ENCODE measurements around the gene BAG3. TPM values are rescaled to one million over a fixed set of nuclear protein-coding genes. Genes with fewer than 3 reads are reported as not detected.
A peak's percentile ranks its signal among the peaks of the same experiment; 100 is the strongest.

BAG3 gene
- total RNA-seq, 1 experiment from 2014 or later = 131 TPM

DNA sequence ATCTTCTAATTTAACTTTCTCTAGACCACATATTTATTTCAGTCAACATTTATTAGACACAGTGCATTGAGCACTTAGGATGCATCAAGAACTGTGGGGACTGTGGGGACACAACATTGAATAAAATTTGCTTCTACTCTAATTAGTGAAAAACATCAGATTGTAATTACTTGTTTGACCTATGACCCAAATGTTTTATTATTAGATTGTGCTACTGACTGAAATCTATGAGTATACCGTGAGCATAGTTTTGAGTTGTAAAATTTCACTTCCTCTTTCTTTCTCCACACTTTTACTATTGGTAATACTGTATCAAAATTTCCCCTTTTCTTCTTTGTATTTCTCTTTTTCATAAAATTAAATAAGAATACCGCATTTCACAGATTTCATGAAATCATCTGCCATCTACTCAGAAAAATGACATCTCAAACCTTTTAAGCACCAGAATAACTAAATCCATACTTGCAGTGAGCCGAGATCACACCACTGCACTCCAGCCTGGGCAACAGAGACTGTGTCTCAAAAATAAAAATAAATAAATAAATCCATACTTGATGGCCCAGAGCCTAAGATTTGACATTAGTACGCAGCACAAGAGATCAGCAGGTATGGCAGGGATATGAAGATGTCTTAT lies 49.3 kb downstream of the BAG3 start:
- Histone ChIP-seq H3K36me3 (ENCODE audit: control insufficient read depth, insufficient read depth, low read length) (no peaks in the 10 kb centered on the region), H3K4me1 (ENCODE audit: control insufficient read depth, insufficient read depth, low read length) (0 out of 2 replicates have a peak, but pooled peaks cover 3% of the 10 kb centered on the region), H3K4me3 (ENCODE audit: low read depth in 2 of 2, low read length in 2 of 2) (no peak overlapping the region), H3K27ac (ENCODE audit: low read length) (no peak overlapping the region), H3K9me3 (ENCODE audit: control insufficient read depth, insufficient read depth, low read depth, low read length) (no peaks in the 10 kb centered on the region), H3K27me3 (ENCODE audit: control insufficient read depth, insufficient read depth, low read length) (no peaks in the 10 kb centered on the region)
- ChIA-PET POLR2A (no interaction called here), CTCF (no interaction called here)
- TF ChIP-seq, protein P1, sequence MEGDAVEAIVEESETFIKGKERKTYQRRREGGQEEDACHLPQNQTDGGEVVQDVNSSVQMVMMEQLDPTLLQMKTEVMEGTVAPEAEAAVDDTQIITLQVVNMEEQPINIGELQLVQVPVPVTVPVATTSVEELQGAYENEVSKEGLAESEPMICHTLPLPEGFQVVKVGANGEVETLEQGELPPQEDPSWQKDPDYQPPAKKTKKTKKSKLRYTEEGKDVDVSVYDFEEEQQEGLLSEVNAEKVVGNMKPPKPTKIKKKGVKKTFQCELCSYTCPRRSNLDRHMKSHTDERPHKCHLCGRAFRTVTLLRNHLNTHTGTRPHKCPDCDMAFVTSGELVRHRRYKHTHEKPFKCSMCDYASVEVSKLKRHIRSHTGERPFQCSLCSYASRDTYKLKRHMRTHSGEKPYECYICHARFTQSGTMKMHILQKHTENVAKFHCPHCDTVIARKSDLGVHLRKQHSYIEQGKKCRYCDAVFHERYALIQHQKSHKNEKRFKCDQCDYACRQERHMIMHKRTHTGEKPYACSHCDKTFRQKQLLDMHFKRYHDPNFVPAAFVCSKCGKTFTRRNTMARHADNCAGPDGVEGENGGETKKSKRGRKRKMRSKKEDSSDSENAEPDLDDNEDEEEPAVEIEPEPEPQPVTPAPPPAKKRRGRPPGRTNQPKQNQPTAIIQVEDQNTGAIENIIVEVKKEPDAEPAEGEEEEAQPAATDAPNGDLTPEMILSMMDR (IDR thresholded peaks at IDR 0.05) = no peak
- BruUV-seq (replicated peaks) = no TSS peak
- DNase-seq (ENCODE audit: low read depth, low spot score) (no peak), ATAC-seq (no peak)
- intact Hi-C loops (cut with micrococcal nuclease; ENCODE audit: unreplicated experiment) = no loop called here
- in situ Hi-C loops (cut with HindIII; ENCODE audit: low pct_unique_long_range_greater_than_20kb, low sequenced_read_pairs) = no loop called here

DNA sequence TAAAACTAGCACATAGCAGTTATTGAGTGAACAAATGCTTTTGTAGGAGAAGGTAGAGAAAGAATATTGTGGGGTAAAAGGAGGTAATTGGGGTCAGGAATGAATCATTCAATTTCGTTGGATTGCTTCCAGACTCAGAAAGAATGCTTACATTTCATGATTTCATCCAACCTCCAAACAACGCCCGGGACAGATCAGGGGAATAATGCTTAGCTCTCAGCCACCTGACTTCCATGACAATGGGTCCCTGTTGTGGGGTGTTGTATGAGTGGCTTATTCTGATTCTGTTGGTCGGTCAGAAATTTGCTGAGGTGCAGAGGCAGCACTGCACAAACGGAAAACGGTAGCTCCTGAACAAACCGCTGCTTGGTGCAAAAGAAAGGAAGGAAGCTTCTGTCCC lies 50.7 kb downstream of the BAG3 start:
- Histone ChIP-seq H3K4me1 (ENCODE audit: control insufficient read depth, insufficient read depth, low read length) (0 out of 2 replicates have a peak, but pooled peaks cover 3% of the 10 kb centered on the region), H3K4me3 (ENCODE audit: low read depth in 2 of 2, low read length in 2 of 2) (no peak overlapping the region), H3K27ac (ENCODE audit: low read length) (no peak overlapping the region), H3K27me3 (ENCODE audit: control insufficient read depth, insufficient read depth, low read length) (no peaks in the 10 kb centered on the region), H3K36me3 (ENCODE audit: control insufficient read depth, insufficient read depth, low read length) (no peaks in the 10 kb centered on the region), H3K9me3 (ENCODE audit: control insufficient read depth, insufficient read depth, low read depth, low read length) (no peaks in the 10 kb centered on the region)
- BruUV-seq (replicated peaks) = no TSS peak
- in situ Hi-C loops (cut with HindIII; ENCODE audit: low pct_unique_long_range_greater_than_20kb, low sequenced_read_pairs) (no loop called here), intact Hi-C loops (cut with micrococcal nuclease; ENCODE audit: unreplicated experiment) (no loop called here)
- TF ChIP-seq POLR2AphosphoS5 (IDR thresholded peaks at IDR 0.05; ENCODE audit: low read depth, low read length) (no peak), SIN3A (IDR thresholded peaks at IDR 0.05; ENCODE audit: borderline replicate concordance, insufficient read depth, low read depth, low read length) (no peak), TCF7L2 (IDR thresholded peaks at IDR 0.05; ENCODE audit: low read depth, low read length) (no peak)
- TF ChIP-seq, protein P2, sequence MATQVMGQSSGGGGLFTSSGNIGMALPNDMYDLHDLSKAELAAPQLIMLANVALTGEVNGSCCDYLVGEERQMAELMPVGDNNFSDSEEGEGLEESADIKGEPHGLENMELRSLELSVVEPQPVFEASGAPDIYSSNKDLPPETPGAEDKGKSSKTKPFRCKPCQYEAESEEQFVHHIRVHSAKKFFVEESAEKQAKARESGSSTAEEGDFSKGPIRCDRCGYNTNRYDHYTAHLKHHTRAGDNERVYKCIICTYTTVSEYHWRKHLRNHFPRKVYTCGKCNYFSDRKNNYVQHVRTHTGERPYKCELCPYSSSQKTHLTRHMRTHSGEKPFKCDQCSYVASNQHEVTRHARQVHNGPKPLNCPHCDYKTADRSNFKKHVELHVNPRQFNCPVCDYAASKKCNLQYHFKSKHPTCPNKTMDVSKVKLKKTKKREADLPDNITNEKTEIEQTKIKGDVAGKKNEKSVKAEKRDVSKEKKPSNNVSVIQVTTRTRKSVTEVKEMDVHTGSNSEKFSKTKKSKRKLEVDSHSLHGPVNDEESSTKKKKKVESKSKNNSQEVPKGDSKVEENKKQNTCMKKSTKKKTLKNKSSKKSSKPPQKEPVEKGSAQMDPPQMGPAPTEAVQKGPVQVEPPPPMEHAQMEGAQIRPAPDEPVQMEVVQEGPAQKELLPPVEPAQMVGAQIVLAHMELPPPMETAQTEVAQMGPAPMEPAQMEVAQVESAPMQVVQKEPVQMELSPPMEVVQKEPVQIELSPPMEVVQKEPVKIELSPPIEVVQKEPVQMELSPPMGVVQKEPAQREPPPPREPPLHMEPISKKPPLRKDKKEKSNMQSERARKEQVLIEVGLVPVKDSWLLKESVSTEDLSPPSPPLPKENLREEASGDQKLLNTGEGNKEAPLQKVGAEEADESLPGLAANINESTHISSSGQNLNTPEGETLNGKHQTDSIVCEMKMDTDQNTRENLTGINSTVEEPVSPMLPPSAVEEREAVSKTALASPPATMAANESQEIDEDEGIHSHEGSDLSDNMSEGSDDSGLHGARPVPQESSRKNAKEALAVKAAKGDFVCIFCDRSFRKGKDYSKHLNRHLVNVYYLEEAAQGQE (IDR thresholded peaks at IDR 0.05; ENCODE audit: insufficient read depth in 1 of 2, low read depth in 2 of 2, low read length in 1 of 2) = no peak
- TF ChIP-seq, protein P1 (IDR thresholded peaks at IDR 0.05) = no peak
- ATAC-seq (peak; percentile 48; the same call in 1 of the 2 replicates), DNase-seq (ENCODE audit: low read depth, low spot score) (no peak)
- ChIA-PET POLR2A (interaction anchor here (0.6 to 1.0 kb wide), 2 partner anchors 23 to 37 kb away, joined by 3 to 7 read pairs; partner anchors contain the start of gene INPP5F), CTCF (interaction anchor here (0.6 kb wide), 1 partner anchor 26 kb away, joined by 5 read pairs; no protein-coding TSS in a partner anchor)

All from Panc1 (cell line).